ENCODE results near the gene KCTD2. TPM values are rescaled to one million over a fixed set of nuclear protein-coding genes. Genes with fewer than 3 reads are reported as not detected.

The KCTD2 gene
- total and polyA plus RNA-seq, 2 of the 13 experiments (the other 11 are each of a cell fraction or from before 2014, with no cell fraction given), result 28.3 to 32.6 TPM

GRCh38 chr17:75012346-75013091, 34.5 kb upstream of the KCTD2 start, which contains the start of gene MRPL58 (continued):
- TF ChIP-seq GPBP1L1 (CRISPR knock-in tag; IDR thresholded peaks at IDR 0.05) (no peak), SUZ12 (IDR thresholded peaks at IDR 0.05; ENCODE audit: low read depth, low read length) (0 out of 2 replicates have a peak, but pooled peaks have one; percentile 15), NFKB2 (CRISPR knock-in tag; IDR thresholded peaks at IDR 0.05; ENCODE audit: borderline replicate concordance) (peak; percentile 97), ZMYM2 (CRISPR knock-in tag; IDR thresholded peaks at IDR 0.05) (peak; percentile 80), THAP7 (CRISPR knock-in tag; IDR thresholded peaks at IDR 0.05) (peak; percentile 97), JUNB (CRISPR knock-in tag; IDR thresholded peaks at IDR 0.05; ENCODE audit: borderline replicate concordance) (no peak), ZNF75D (CRISPR knock-in tag; IDR thresholded peaks at IDR 0.05; ENCODE audit: borderline replicate concordance) (no peak), ZNF879 (CRISPR knock-in tag; IDR thresholded peaks at IDR 0.05) (peak; percentile 91; the same call in 1 of the 2 replicates), IKZF5 (CRISPR knock-in tag; IDR thresholded peaks at IDR 0.05) (peak; percentile 99), NKX3-1 (CRISPR knock-in tag; IDR thresholded peaks at IDR 0.05) (peak; percentile 96), HNF1B (CRISPR knock-in tag; IDR thresholded peaks at IDR 0.05) (peak; percentile 65; the same call in 1 of the 2 replicates), ELF1 (CRISPR knock-in tag; IDR thresholded peaks at IDR 0.05) (peak; percentile 88), SRY (CRISPR knock-in tag; IDR thresholded peaks at IDR 0.05) (peak; percentile 83), DNMT3B (CRISPR knock-in tag; conservative IDR thresholded peaks at IDR 0.05) (peak; percentile 93), SRSF9 (IDR thresholded peaks at IDR 0.05; ENCODE audit: borderline replicate concordance, insufficient read depth, low read depth, low read length, poor library complexity, severe bottlenecking) (no peak), DZIP1 (CRISPR knock-in tag; IDR thresholded peaks at IDR 0.05) (peak; percentile 98), KMT2B (CRISPR knock-in tag; IDR thresholded peaks at IDR 0.05) (peak; percentile 96), HMG20B (CRISPR knock-in tag; conservative IDR thresholded peaks at IDR 0.05) (peak; percentile 77)
- TF ChIP-seq, protein P1, sequence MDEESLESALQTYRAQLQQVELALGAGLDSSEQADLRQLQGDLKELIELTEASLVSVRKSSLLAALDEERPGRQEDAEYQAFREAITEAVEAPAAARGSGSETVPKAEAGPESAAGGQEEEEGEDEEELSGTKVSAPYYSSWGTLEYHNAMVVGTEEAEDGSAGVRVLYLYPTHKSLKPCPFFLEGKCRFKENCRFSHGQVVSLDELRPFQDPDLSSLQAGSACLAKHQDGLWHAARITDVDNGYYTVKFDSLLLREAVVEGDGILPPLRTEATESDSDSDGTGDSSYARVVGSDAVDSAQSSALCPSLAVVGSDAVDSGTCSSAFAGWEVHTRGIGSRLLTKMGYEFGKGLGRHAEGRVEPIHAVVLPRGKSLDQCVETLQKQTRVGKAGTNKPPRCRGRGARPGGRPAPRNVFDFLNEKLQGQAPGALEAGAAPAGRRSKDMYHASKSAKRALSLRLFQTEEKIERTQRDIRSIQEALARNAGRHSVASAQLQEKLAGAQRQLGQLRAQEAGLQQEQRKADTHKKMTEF (CRISPR knock-in tag; IDR thresholded peaks at IDR 0.05), result peak; percentile 99

Measured in HepG2 (cell line).